T-helper 2 cell treated with Interferon-gamma antibody and Interleukin-4, amounts not matched to agents 5 μg/mL and 100 μg/mL, for 36 hours (primary cell): Measurements from ENCODE around the gene CADPS.

Experiments
- DNase-seq: peaks from one replicate; pipeline ENCODE4 v3.0.0; 2021; ENCODE audit warnings: low spot score
- H3K27ac Mint-ChIP-seq: one replicate; pipeline ENCODE4 v1.8.0; 2021; ENCODE audit warnings: mild to moderate bottlenecking, mixed read lengths
- H3K27me3 Mint-ChIP-seq: one replicate; pipeline ENCODE4 v1.8.0; 2021; ENCODE audit warnings: low read depth, mixed read lengths
- H3K36me3 Mint-ChIP-seq: one replicate; pipeline ENCODE4 v1.8.0; 2021; ENCODE audit warnings: low read depth, mixed read lengths
- H3K4me1 Mint-ChIP-seq: one replicate; pipeline ENCODE4 v1.8.0; 2021; ENCODE audit warnings: low read depth, mixed read lengths
- H3K4me3 Mint-ChIP-seq: one replicate; pipeline ENCODE4 v1.8.0; 2022; ENCODE audit warnings: mild to moderate bottlenecking, moderate library complexity, mixed read lengths
- H3K9me3 Mint-ChIP-seq: one replicate; pipeline ENCODE4 v1.8.0; 2021; ENCODE audit warnings: mixed read lengths

Gene CADPS

DNA sequence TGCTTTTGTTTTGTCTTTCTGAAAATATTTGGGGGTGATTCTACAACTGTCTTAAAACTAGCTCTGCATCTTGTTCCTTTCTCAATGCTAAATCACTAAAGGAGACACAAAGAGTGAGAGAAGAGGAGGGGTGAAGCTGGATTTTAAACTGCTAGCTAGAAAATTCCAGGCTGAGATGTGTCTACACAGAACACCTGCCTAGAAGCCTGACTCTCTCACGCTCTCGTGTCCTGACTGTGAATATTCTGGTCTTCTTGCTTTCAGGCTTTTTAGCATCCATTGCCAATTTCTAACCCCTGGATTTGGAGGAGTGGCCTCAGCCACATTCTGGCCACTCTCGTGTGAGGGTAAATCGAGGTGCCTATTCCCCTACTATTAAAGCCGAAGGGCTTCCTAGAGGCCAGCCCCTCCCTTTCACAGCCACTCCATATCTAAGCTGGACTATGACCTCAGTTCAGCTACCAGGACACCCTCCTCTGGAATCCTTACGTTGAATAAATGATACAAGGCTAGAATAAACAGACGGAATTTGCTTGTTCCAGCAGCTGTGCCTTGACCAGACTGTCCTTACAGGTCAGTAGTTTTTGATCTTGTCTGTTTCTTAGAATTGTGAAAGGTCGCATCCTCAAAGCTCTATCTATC lies 353.6 kb downstream of the CADPS start:
- Mint-ChIP-seq H3K4me3 (no peak overlapping the region), H3K4me1 (no peaks in the 10 kb centered on the region), H3K36me3 (no peaks in the 10 kb centered on the region), H3K27ac (no peak overlapping the region), H3K9me3 (no peaks in the 10 kb centered on the region), H3K27me3 (no peaks in the 10 kb centered on the region)
- no peak for DNase-seq

DNA sequence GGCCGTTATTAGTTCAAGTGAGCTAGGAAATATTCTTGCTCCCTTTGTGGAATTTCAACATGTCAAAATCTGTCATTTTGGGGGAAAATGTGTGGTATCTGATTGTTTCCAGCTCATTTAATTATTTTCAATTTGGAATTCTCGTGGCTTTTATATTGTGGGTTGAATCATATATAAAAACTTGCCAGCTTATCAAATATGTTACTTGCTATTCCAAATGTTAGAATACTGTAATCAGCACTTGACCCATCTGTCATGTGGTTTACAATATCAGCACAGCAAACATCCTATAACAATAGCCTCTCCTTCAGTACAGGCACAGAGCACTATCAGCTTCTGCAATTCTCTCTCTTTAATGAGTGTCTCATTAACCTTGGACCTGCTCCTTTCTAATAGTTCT lies 371.7 kb downstream of the CADPS start:
- H3K27ac Mint-ChIP-seq, result no peak overlapping the region
- no peak overlapping the region for H3K4me3 Mint-ChIP-seq
- H3K27me3 Mint-ChIP-seq, result no peaks in the 10 kb centered on the region
- no peak for DNase-seq
- no peaks in the 10 kb centered on the region for H3K4me1 Mint-ChIP-seq
- no peaks in the 10 kb centered on the region for H3K36me3 Mint-ChIP-seq
- H3K9me3 Mint-ChIP-seq, result no peaks in the 10 kb centered on the region

DNA sequence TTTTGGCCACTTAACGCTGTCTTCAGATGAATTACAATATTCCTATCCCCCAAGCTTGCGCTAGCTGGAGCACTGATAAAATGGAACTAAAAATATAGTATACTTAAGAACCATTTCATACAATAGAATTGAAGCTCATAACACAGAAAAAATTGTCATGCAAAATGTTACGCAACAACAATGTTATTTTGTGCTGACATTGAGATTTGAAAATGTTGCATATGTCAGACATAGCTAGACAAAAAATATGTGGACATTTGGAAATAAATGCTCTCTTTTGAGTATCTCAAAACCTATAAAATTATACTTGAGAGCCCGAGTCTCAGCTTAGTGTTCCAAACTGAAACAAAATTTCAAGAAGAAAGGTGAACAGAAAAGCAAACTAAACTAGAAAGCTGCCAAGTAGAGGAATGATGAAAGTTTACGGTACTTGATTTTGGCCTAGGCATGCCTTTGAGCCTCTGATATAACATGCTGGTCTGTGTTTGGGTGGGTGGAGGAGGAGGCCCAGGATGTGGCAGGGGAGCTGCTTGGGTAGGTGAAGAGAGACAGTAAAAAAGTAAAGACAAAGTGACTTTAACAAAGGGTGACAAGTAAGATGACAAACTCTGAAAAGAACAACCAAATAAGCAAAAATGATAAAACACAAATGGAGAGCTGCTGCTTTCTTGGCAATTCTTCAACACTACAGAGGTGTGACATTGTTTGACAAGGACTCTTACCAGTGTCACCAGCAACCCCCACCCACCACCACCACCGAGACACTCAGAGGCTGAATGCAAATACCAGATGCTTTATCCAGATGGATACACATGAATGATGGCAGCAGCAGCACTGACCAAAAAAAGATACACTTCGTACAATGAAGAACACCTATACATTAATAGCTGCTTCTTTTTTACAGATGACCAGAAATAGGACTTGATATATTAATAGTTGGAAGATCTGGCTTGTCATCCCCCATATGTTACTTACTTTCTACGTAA lies 372.6 kb downstream of the CADPS start:
- Mint-ChIP-seq H3K36me3 (no peaks in the 10 kb centered on the region), H3K27me3 (no peaks in the 10 kb centered on the region), H3K27ac (no peak overlapping the region), H3K4me1 (no peaks in the 10 kb centered on the region), H3K4me3 (no peak overlapping the region), H3K9me3 (no peaks in the 10 kb centered on the region)
- no peak for DNase-seq

DNA sequence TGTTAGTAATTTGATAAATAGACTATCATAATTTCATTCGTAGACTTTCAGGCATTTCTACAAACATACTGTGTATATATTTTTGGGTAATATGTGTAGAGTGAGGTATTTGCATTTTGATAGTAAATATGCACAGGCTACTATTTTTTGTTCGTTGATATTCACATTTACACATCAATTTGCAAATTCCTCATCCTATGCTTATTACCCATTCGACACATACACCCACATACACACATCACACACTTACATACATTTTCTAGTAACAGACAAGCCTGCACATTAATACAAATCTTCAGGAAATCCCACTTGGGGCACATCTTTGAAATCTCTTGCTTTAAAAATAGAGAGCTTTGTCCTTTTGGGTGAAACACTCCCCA lies 373.9 kb downstream of the CADPS start:
- Mint-ChIP-seq H3K27me3 (no peaks in the 10 kb centered on the region), H3K4me1 (no peaks in the 10 kb centered on the region), H3K27ac (no peak overlapping the region), H3K4me3 (no peak overlapping the region), H3K9me3 (no peaks in the 10 kb centered on the region), H3K36me3 (no peaks in the 10 kb centered on the region)
- DNase-seq, result no peak

DNA sequence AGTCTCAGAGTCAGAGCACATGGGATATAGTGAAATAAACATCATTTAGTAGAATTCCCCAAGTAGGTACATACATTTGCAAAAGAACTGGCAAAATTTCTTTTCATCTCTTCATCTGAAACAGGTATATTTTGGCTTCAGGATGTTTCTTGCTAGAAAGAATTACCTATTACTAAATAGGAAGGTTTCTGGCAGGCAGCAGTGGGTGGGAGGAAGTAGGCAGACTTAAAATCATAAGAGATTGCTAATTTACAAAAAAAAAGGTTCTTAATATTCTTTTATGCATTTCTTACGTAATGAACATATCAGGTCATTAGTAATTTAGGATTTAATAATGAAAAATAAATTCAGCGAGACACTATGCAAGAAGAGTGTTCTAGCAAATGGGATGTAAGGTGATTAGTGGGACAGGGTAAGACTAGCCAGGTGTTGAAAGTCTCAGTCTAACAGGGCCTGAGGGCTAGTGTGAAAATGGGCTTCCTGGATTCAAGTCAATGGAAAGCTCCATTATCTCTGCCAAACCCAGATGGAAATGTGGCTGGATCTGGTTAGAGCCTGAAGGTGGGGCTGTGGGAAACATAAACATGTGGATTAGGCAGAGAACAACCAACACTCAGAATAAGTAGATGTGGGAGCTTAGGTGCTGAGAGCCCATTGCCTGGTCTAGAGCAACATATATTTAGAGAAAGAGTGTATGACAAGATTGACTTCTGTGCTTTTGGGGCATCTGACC lies 374.5 kb downstream of the CADPS start:
- H3K36me3 Mint-ChIP-seq, result no peaks in the 10 kb centered on the region
- H3K9me3 Mint-ChIP-seq, result no peaks in the 10 kb centered on the region
- H3K4me1 Mint-ChIP-seq, result no peaks in the 10 kb centered on the region
- H3K4me3 Mint-ChIP-seq, result no peak overlapping the region
- DNase-seq, result no peak
- H3K27me3 Mint-ChIP-seq, result no peaks in the 10 kb centered on the region
- no peak overlapping the region for H3K27ac Mint-ChIP-seq

DNA sequence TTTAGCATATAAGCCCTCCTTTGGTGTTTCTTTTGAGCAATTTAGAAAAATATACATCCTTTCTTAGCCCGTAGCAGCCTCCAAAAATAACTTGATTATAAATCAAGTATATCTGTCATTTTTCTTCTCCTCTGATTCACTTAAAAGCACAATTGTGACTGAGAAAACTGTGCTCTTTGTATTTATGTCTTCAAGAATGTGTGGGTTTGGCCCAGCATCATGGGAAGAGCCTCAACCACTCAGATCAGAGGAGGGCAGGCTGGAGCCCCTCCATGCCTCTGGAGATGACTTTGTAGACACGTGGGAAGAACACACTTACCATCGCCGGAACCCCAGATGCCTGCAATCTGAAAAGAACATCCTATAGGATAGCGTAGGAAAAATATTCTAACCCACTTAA lies 378.1 kb downstream of the CADPS start:
- Mint-ChIP-seq H3K36me3 (no peaks in the 10 kb centered on the region), H3K4me1 (no peaks in the 10 kb centered on the region), H3K9me3 (no peaks in the 10 kb centered on the region), H3K4me3 (no peak overlapping the region), H3K27ac (no peak overlapping the region), H3K27me3 (no peaks in the 10 kb centered on the region)
- no peak for DNase-seq

DNA sequence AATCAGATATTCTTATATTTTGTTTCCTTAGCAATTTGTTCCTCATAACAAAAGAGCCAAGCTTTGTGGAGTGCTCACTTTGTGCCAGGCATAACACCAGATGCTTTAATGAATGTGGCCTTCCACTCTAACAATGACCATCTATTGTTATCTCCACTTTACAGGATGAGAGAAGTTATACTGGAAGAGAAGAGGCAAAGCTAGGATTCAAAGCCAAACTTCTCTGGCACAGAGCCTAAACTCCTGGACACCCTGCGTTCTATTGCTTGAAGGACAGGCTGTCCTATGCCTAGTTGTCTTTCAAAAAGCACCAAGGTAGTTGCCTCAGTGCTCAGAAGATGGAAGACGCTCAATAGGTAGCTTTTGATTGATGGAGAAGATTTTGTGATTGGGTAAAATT lies 378.7 kb downstream of the CADPS start:
- H3K27ac Mint-ChIP-seq, result no peak overlapping the region

DNA sequence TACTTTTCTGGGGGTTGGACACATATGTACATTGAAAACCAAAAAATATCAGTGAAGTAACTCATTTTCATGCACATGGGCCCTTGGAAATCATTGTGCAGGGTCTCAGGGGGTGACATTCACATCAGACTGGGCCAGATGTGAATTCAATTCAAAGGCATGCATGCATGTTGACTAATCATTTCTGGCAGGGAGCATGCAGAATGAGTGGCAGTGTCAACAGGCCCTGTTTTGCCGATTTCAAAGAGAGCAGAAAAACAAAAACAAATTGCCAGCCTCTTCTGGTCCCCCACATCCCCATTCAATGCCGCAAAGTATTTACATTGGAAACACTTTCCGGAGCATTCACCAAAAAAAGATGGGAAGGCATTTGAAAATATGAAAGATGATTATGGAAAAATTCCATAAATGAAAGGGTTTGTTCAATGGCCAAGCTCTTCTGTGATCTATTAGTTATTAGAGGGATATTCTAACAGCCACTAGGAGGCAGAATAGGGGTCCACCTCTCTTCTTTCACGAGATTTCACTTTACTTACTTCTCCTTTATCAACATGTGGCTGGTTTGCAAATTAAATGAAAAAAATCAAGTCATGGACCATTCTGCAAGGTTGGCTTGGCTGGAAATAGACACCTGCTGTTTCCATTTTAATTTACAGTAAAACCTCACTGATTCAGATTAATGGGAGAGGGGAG lies 382.0 kb downstream of the CADPS start:
- no peak for DNase-seq
- H3K36me3 Mint-ChIP-seq, result no peaks in the 10 kb centered on the region
- H3K27me3 Mint-ChIP-seq, result no peaks in the 10 kb centered on the region

More for the DNA sequence above, 378.7 kb downstream of the CADPS start:
- H3K9me3 Mint-ChIP-seq, result no peaks in the 10 kb centered on the region
- no peaks in the 10 kb centered on the region for H3K27me3 Mint-ChIP-seq
- H3K4me3 Mint-ChIP-seq, result no peak overlapping the region
- DNase-seq, result no peak
- H3K4me1 Mint-ChIP-seq, result no peaks in the 10 kb centered on the region
- no peaks in the 10 kb centered on the region for H3K36me3 Mint-ChIP-seq

DNA sequence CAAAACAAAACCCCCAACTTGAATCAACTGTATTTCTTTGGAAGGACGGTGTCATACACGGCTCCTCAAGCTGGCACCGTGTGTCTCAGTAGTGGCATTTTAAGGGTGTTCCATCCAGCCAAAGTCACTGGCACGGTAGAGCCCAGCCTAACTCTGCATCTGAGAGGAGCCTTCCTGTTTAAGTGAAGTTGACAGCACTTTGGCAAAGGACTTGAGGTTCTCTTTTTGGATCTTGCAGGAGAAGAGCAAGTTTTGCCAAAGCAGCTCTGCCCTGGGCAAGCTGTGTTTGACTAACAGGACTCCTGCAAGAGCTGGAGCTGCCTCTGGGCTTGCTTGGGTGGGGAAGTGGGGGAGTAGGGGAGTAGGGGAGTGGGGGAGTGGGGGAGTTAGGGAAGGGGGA lies 392.3 kb downstream of the CADPS start:
- DNase-seq, result no peak
- no peaks in the 10 kb centered on the region for H3K4me1 Mint-ChIP-seq
- no peak overlapping the region for H3K27ac Mint-ChIP-seq
- H3K27me3 Mint-ChIP-seq, result no peaks in the 10 kb centered on the region
- H3K9me3 Mint-ChIP-seq, result no peaks in the 10 kb centered on the region
- no peaks in the 10 kb centered on the region for H3K36me3 Mint-ChIP-seq
- no peak overlapping the region for H3K4me3 Mint-ChIP-seq

More for the DNA sequence above, 382.0 kb downstream of the CADPS start:
- no peak overlapping the region for H3K27ac Mint-ChIP-seq
- no peaks in the 10 kb centered on the region for H3K9me3 Mint-ChIP-seq
- no peak overlapping the region for H3K4me3 Mint-ChIP-seq
- no peaks in the 10 kb centered on the region for H3K4me1 Mint-ChIP-seq

DNA sequence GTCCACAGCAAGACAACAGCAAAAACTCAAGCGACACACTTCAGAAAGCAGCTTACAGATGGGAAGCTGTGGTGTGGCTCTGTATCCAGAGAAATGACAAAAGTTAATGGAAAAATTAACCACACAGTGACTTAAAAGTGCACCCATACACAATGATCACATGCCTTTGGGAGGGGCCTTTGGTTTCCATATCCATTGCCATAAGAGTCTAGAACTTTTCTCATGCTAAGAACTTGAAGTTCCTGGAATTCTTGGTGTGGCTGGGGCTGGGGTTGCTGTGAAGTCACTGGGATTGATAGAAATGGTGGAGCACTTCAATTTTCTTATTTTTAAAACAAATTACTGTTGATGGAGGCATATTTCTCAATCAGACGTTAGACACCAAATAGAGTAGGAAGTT lies 393.3 kb downstream of the CADPS start:
- no peak for DNase-seq
- H3K27ac Mint-ChIP-seq, result no peak overlapping the region
- no peaks in the 10 kb centered on the region for H3K9me3 Mint-ChIP-seq
- no peaks in the 10 kb centered on the region for H3K36me3 Mint-ChIP-seq
- H3K4me1 Mint-ChIP-seq, result no peaks in the 10 kb centered on the region
- no peak overlapping the region for H3K4me3 Mint-ChIP-seq
- H3K27me3 Mint-ChIP-seq, result no peaks in the 10 kb centered on the region

DNA sequence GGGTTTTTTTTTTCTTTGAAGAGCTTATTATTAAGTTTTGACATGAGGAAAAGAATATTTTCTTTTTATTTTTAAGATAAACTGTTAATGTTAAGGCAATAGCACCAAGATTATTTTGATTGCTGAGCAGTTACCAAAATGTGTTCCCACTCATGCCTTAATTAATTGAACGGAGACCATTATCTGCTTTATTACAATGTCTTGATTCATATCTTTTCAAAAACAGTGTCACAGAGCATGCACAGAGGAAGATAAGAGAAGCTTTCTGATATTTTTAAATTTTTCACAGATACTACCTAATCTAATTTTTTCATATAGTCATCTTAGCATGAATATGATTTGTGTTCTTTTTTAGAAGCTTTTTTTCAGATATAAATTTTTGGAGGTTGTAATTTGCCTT lies 395.2 kb downstream of the CADPS start:
- H3K4me3 Mint-ChIP-seq, result no peak overlapping the region
- H3K27me3 Mint-ChIP-seq, result no peaks in the 10 kb centered on the region
- H3K9me3 Mint-ChIP-seq, result no peaks in the 10 kb centered on the region
- no peaks in the 10 kb centered on the region for H3K4me1 Mint-ChIP-seq
- no peak for DNase-seq
- H3K27ac Mint-ChIP-seq, result no peak overlapping the region
- no peaks in the 10 kb centered on the region for H3K36me3 Mint-ChIP-seq

DNA sequence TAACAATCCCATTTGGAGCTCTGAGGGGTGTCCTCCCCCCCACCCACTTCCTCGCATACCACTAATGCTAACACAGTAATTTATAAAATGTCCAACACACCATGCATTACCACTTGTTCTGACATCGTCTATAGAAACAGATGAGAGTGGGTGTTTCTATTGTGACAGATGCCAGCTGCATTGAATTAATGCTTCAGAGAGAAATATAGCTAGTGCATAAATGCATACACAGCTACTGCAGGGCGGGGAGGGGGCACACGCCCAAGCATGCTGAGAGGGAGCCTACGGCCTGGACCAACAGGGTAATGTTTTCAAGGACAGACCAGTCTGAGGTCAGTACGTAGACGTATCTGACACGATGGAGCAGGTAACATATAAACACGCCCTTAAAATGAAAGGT lies 395.9 kb downstream of the CADPS start:
- no peaks in the 10 kb centered on the region for H3K9me3 Mint-ChIP-seq
- H3K36me3 Mint-ChIP-seq, result no peaks in the 10 kb centered on the region
- H3K4me3 Mint-ChIP-seq, result no peak overlapping the region
- no peaks in the 10 kb centered on the region for H3K4me1 Mint-ChIP-seq
- no peaks in the 10 kb centered on the region for H3K27me3 Mint-ChIP-seq
- no peak overlapping the region for H3K27ac Mint-ChIP-seq
- DNase-seq, result no peak

DNA sequence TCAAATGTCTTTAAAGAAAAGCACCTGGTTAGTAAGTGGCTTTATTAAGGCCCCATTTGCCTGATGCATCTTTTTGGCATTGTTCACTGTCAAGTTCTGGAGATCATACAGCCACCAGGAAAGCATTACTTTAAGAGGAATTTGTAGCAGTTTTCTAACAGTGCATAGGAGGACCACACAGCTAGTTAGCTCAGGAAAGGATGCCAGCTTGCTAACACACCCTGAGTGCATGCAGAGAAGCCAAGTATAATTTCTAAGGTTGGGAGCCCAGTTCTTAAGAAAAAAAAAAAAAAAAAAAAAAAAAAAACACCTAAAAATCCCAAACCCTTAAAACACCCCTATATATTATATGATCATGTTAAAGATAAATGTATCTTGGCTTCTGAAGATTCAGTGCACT lies 399.9 kb downstream of the CADPS start:
- Mint-ChIP-seq H3K27me3 (peaks cover 2% of the 10 kb centered on the region), H3K4me3 (no peak overlapping the region), H3K4me1 (no peaks in the 10 kb centered on the region), H3K27ac (no peak overlapping the region), H3K9me3 (no peaks in the 10 kb centered on the region), H3K36me3 (no peaks in the 10 kb centered on the region)
- DNase-seq, result no peak
